GM19468 (cell line): ENCODE measurements around the gene AGMAT.
"Not testable (repeated sequence)": the region's sequence is repeated elsewhere in the genome, so short reads cannot be mapped to it uniquely, and the experiment has no call there.

Source experiments
- ATAC-seq: cut with Tn5 transposase; IDR thresholded peaks from one replicate; pipeline ENCODE4 v1.9.1; 2021; ENCODE audit warnings: mild to moderate bottlenecking, moderate library complexity, moderate number of reproducible peaks; ENCODE audit not compliant: unreplicated experiment; ENCODE audit errors: extremely low read depth

The AGMAT gene

GRCh38 chr1:15616373-15617172 lies 31.7 kb upstream of the AGMAT start:
- ATAC-seq: no peak

- ATAC-seq: no peak
Measured at GRCh38 chr1:15610167-15610566, 25.3 kb upstream of the AGMAT start.

- no peak for ATAC-seq
Measured at GRCh38 chr1:15609631-15610030, 24.8 kb upstream of the AGMAT start.

GRCh38 chr1:15605398-15606383 lies 20.8 kb upstream of the AGMAT start:
- no peak for ATAC-seq

GRCh38 chr1:15604400-15604799 lies 19.5 kb upstream of the AGMAT start:
- ATAC-seq: not testable (repeated sequence)

GRCh38 chr1:15603966-15604282 lies 19.1 kb upstream of the AGMAT start:
- ATAC-seq: not testable (repeated sequence)

GRCh38 chr1:15603050-15603965 lies 18.5 kb upstream of the AGMAT start:
- ATAC-seq: peak; percentile 96

GRCh38 chr1:15598436-15598835 lies 13.6 kb upstream of the AGMAT start:
- no peak for ATAC-seq

GRCh38 chr1:15595809-15596617 lies 11.2 kb upstream of the AGMAT start:
- ATAC-seq: no peak

GRCh38 chr1:15592285-15592684 lies 7.4 kb upstream of the AGMAT start:
- no peak for ATAC-seq

GRCh38 chr1:15583016-15583706 lies 1.7 kb downstream of the AGMAT start:
- ATAC-seq: no peak

GRCh38 chr1:15579683-15580047 lies 5.2 kb downstream of the AGMAT start:
- ATAC-seq: no peak

- no peak for ATAC-seq
Measured at GRCh38 chr1:15578921-15579682, 5.7 kb downstream of the AGMAT start.

- ATAC-seq: no peak
Measured at GRCh38 chr1:15577691-15578090, 7.2 kb downstream of the AGMAT start.

- ATAC-seq: no peak
Measured at GRCh38 chr1:15575549-15576150, 9.2 kb downstream of the AGMAT start.

GRCh38 chr1:15574741-15575140 lies 10.1 kb downstream of the AGMAT start:
- ATAC-seq: no peak

GRCh38 chr1:15573477-15573876 lies 11.4 kb downstream of the AGMAT start:
- no peak for ATAC-seq

- ATAC-seq: no peak
Measured at GRCh38 chr1:15571266-15571665, 13.6 kb downstream of the AGMAT start.
